GM12873 (cell line): Measurements from ENCODE around the gene COMT.

Experiments
- CTCF ChIP-seq: IDR thresholded peaks from 2 replicates; pipeline ENCODE4 v1.5.1; 2012; ENCODE audit warnings: low read depth, mild to moderate bottlenecking, moderate library complexity, low read length, control low read depth; ENCODE audit not compliant: insufficient read depth; ENCODE audit errors: missing control alignments

COMT gene

DNA sequence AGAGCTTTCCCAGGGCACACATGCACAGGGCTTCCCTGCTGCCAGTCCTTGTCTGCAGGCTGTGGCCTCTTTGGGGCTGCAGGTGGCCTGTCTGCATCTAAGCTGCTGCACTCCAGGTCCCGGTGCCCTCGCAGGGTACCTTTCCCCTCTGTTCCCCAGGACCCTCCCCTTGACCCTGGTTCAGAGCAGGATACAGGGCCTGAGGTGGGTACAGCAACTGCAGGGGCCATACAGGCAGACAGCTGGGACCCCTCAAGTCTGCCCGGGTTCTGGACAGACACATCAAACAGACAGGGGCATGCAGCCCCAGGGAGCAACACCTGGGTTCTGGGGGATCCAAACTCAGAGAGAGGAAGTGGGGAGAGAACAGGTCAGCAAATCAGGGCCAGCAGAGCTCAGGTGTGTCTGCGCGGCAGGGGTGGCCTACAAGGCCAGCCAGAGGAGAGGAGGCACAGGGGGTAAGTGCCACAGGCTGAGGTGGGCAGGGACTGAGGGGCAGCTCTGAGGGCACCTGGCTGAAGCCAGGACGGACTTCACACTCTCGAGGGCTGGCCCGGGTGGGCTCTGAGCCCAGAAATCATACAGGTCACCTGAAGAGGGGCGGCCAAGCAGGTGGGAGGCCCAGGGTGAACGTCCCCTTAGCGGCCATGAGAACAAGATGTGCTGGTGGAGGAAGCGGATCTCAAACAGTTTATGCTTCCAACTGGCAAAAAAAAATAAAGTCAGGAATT is 29.9 kb upstream of the COMT start:
- no peak for TF ChIP-seq CTCF

DNA sequence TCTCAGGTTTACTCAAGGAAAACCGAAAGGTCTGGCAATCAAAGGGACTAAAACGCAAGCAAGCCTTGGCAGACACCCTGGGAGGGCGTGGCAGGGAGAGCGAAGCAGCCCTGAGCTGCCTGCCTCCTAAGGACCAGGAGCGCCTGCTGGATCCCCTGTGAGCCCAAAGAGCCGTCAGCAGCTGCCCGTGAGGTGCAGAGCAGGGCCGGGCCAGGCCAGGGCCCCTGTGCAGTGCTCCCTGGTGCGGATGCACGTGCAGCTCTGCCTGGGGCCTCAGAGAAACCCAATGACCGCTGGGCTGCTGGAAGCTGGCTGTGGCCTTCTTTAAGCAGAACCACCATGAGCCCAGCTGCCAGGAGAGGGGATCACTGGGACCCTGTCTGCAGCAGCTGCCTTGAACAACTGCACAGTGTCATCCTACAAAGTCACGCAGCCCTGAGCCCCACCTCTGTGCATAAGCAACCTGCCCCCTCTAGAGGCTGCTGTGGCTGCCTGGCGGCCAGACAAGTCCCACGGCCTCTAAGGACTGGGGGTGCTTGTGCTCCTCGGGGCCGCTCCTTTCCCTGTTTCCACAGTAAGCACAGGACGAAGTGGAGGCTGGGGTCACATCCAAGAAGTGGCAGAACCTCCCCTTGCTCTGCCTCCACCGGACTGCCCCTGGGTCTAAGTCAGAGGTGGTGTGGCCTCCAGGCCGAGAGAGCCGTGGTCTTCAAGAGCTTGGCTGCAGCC is 29.1 kb upstream of the COMT start:
- no peak for TF ChIP-seq CTCF

DNA sequence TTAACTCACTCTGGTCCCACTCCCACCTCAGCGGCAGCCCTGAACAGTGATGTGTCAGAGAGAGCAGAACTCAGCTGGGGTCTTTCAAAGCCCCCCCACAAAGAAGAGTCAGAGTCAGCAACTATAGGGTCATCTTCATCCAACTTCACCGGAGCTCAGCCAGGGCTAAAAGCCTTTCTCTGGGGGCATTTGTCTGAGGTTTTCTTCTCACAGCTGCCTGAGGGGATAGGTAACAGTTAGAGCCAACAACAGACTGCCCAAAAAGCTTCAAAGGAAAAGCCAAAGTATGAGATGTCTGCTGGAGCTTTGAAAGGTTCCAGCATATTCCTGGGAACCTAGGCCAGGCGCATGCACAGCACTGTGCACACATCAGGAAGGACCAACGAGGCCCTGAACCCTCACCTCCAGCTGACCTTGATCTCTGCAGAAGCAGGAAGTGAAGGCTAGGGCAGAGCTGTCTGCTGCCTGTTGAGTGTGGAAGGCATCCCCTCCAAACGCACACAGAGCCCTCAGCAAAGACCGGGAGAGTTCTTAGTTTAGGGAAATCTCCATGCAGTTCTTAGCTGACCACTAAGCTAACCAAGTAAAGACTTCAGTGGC is 28.1 kb upstream of the COMT start:
- no peak for TF ChIP-seq CTCF

- TF ChIP-seq CTCF, result no peak
Measured at GRCh38 chr22:19914201-19914943, 27.2 kb upstream of the COMT start.

DNA sequence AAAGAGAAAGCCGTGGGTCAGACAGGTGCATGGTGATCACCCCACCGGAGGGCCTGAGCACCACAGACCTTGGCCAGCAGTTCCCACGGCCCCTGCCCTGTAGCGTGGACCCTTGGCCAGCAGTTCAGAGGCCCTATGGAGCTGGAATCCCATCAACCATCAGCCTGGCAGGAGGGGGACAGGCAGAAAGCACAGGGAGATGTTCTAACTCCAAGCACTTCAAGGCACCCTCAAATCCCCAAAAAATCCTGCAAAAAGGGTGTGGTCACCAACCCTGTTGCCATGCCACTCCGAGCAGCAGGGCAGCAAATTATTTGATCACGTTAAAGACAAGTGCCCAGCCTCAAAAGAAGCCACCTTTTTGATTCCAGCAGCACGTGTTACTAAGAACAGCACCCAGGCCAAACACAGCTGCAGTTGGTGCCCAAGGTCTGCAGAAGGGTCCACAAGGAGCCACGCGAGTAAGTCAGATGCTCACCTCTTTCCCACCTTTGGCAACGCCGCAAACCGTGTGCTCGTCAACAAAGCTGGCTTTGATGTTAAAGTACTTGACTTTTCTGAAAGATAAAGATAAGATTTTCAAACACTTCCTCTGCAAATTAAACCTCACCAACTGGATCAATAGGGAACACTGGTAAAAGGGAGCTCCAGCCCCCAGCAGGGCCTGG is 26.2 kb upstream of the COMT start:
- TF ChIP-seq CTCF, result no peak

DNA sequence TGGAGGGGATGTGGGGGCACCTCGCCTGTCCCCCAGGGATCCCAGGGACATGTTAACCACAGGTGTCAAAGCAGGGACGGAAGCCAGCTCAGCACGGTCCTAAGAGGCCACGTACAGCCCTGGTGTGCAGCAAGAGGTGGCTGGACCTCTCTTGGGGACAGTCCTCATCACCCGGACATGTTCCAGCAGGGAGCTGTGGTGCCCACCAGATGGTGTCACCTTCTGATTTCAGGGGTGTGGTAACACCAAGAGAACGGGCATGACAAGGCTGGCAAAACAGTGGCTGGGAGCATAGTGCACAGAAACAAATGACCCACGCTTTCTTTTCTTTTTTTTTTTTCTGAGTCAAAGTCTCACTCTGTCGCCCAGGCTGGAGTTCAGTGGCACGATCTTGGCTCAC is 25.6 kb upstream of the COMT start:
- no peak for TF ChIP-seq CTCF

- no peak for TF ChIP-seq CTCF
Measured at GRCh38 chr22:19916941-19917340, 24.6 kb upstream of the COMT start.
